ENCODE results near the gene ABCC11.

DNA sequence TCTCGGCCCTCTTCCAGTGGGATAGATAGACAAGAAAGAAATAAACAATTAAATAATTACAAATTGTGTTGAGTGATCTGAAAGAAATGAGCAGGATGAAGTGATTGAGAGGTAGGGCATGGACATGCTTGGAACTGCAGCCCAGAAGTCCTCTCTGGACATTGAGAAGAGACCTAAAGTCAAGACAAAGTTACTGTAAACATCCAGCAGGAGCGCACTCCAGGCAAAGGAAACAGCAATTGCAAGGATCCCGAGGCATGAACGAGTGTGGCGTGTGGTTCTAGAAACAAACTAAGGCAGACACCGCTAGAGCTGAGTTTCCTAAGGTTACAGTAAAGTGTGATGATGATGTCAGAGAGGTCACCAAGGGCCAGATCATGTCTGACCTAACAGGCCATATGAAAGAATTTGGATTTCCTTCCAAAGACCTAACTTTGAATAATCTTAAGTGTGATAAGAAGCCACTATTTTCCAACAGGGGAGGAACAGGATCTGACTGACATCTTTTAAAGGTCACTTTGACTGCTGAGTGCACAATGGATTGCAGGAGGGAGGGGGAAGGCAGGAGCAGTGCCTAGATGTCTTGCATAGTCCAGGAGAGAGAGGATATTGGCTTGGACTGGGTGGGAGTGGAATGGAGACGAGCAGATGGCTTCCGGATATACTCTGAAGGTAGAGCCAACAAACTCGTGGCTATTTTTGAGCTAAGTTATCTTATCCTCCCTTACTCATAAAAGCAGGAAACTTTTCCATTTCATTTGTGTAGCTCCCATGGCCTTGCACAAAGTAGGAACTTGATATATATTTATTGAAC lies 110.6 kb downstream of the ABCC11 start:
- TF ChIP-seq EP300 (IDR thresholded peaks at IDR 0.05) (no peak), POLR2AphosphoS5 (IDR thresholded peaks at IDR 0.05) (no peak)
